Skeletal muscle satellite cell (primary cell): ENCODE data around the gene PSMD14.

Experiments used
- H3K27me3 ChIP-seq: 2 replicates; pipeline ENCODE4 v1.7.0; 2013; ENCODE audit warnings: low read length; ENCODE audit not compliant: control insufficient read depth, insufficient read depth
- H3K36me3 ChIP-seq: 2 replicates; pipeline ENCODE4 v1.7.0; 2013; ENCODE audit warnings: mild to moderate bottlenecking, control low read depth, low read length; ENCODE audit not compliant: insufficient read depth
- H3K4me1 ChIP-seq: 2 replicates; pipeline ENCODE4 v1.7.0; 2013; ENCODE audit warnings: low read length; ENCODE audit not compliant: control insufficient read depth, insufficient read depth
- H3K4me2 ChIP-seq: 2 replicates; pipeline ENCODE4 v1.7.0; 2013; ENCODE audit warnings: mild to moderate bottlenecking, low read length
- H3K4me3 ChIP-seq: 2 replicates; pipeline ENCODE4 v1.7.0; 2013; ENCODE audit warnings: low read length
- H3K9ac ChIP-seq: 2 replicates; pipeline ENCODE4 v1.7.0; 2013; ENCODE audit warnings: mild to moderate bottlenecking, low read depth, low read length, moderate library complexity
- H3K9me3 ChIP-seq: replicated peaks from 2 replicates; pipeline ENCODE4 v1.7.0; 2013; ENCODE audit warnings: mild to moderate bottlenecking, control low read depth, low read length

The PSMD14 gene

DNA sequence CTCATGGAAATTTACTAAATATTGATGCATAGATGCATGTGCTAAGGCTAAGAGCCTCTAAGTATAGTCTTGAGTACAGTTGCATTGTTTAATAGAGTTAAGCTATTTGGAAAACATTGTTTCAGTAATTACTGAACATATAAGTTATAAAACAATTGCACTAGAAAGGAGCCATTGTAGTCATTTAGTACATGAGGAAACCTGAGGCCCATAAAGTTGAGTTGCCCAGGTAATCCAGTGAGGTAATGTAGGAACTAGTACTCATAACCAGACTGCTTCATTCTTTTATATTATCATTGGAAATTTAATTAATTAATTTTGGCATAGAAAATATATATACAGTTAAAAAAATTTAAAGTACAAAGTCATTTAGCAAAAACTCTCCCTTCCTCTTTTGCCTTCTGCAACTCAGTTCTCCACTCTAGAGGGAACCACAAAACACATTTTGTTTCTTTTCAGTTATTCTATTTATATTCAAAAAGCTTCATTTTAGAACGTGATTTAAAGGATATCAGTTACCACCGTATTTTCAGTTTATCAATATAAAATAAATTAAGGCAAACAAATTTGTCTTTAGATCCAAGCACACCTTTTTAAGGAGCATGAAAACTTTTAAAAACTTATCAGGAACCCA is 80.0 kb downstream of the PSMD14 start:
- Histone ChIP-seq H3K4me1 (no peaks in the 10 kb centered on the region), H3K27me3 (no peaks in the 10 kb centered on the region), H3K9ac (no peak overlapping the region), H3K4me2 (no peak overlapping the region), H3K4me3 (no peak overlapping the region), H3K9me3 (no peaks in the 10 kb centered on the region), H3K36me3 (peaks cover 34% of the 10 kb centered on the region)

DNA sequence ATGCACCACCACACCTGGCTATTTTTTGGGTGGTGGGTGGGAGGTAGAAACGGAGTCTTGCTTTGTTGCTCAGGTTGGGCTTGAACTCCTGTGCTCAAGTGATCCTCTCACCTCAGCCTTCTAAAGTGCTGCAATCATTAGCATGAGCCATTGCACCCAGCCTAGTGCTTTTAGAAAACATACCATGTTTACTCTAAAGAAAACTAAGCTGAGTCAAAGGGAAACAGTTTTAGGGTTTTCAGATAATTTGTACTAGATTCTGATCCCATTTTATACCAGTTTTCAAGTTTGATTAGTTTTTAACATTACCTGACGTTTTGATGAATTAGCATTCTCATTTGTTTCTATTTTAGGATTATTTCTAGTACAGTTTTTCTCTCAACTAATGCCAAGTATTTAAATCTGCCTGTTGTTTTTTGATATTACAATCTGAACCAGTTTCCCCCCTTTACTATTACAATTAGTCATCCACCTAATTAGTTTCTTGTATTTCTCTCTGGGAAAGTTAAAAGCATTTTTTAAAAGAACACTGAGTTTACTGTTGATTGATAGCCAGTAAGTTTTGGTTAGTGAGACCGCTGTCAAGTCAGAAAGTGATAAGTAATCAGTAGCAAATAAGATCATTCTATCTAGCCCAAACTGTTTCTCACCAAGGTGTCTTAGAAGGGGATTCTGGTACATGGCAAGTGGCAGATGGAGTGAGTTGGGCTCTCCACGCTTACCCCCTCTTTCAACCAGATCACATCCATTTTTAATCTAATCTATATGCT is 83.7 kb downstream of the PSMD14 start:
- Histone ChIP-seq H3K36me3 (peaks cover 49% of the 10 kb centered on the region), H3K4me3 (no peak overlapping the region), H3K4me1 (no peaks in the 10 kb centered on the region)

DNA sequence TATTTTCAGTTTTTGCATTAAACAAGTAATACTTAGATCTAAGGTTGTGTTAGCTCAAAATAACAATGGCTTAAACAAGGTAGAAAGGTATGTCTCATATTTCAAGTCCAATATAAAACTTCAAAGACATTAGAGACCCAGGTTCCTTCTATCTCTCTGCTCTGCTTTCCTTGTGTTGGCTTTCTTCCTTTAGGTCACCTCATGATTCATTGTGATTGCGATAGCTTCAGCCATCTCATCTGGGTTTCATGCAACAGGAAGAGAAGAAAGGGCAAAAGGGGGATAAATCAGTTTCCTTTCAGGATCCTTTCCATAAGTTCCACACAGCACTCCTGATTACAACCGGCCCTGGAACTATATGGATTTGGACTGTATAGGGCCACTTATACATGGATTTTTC is 91.9 kb downstream of the PSMD14 start:
- Histone ChIP-seq H3K4me3 (no peak overlapping the region), H3K9me3 (no peaks in the 10 kb centered on the region), H3K9ac (no peak overlapping the region), H3K4me2 (no peak overlapping the region), H3K27me3 (no peaks in the 10 kb centered on the region), H3K36me3 (peaks cover 41% of the 10 kb centered on the region), H3K4me1 (no peaks in the 10 kb centered on the region)

More for the DNA sequence above, 83.7 kb downstream of the PSMD14 start:
- H3K9ac ChIP-seq, result no peak overlapping the region
- H3K27me3 ChIP-seq, result no peaks in the 10 kb centered on the region
- no peaks in the 10 kb centered on the region for H3K9me3 ChIP-seq
- H3K4me2 ChIP-seq, result no peak overlapping the region

DNA sequence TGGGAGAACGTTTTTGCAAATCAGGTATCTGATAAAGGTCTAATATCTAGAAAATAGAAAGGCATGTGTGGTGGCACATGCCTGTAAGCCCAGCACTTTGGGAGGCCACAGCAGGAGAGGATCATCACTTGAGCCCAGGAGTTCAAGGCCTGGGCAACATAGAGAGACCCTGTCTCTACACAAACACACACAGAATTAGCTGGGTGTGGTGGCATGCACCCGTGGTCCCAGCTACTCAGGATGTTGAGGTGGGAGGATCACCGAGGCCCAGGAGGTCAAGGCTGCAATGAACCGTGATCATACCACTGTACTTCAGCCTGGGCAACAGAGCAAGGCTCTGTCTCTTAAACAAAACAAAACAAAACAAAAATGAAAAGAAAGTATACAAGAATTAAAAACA is 94.1 kb downstream of the PSMD14 start:
- no peaks in the 10 kb centered on the region for H3K9me3 ChIP-seq
- no peak overlapping the region for H3K4me2 ChIP-seq
- no peak overlapping the region for H3K4me3 ChIP-seq
- no peaks in the 10 kb centered on the region for H3K27me3 ChIP-seq
- H3K36me3 ChIP-seq, result peaks cover 25% of the 10 kb centered on the region
- no peaks in the 10 kb centered on the region for H3K4me1 ChIP-seq
- no peak overlapping the region for H3K9ac ChIP-seq

DNA sequence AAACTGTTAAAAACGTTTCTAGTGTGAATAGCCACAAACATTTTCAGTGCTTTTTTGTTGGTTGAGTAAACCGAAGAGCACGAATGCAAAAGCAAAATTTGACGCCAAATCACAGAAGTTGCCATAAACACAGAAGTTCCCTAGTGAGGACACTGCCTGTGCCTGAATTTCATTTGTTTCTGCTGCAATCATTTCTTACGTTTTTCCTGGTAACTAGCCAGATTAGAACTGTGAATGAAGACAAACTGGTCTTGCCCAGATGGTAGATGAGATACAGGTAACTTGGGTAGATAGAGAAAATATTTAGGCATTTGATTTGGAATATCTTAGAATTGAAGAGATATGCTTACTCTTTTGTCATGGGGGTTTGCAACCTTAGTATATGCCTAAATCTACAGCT is 98.1 kb downstream of the PSMD14 start:
- no peaks in the 10 kb centered on the region for H3K4me1 ChIP-seq
- H3K36me3 ChIP-seq, result peaks cover 20% of the 10 kb centered on the region
- no peak overlapping the region for H3K9ac ChIP-seq
- no peak overlapping the region for H3K4me3 ChIP-seq
- no peaks in the 10 kb centered on the region for H3K27me3 ChIP-seq
- H3K4me2 ChIP-seq, result no peak overlapping the region
- H3K9me3 ChIP-seq, result no peaks in the 10 kb centered on the region

DNA sequence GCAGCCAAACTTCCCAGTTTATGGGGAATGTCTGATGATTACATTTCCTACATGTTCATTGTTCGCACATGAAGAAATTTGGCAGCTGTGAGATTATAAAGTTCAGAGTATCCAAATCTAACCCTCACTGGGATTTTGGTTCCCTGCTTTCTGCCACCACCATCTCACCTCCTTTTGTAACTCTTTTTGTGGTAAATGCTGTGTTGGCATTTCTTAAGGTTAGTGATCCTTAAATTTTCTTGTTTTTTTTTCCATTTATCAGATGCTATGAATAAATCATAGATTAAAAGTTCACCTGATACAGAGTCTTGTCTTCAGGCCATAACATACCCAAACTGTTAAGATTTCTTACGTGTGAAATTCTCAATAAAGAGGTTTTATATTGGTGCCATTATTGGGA is 99.4 kb downstream of the PSMD14 start:
- H3K9ac ChIP-seq, result no peak overlapping the region
- H3K36me3 ChIP-seq, result peaks cover 24% of the 10 kb centered on the region
- H3K4me2 ChIP-seq, result no peak overlapping the region
- H3K4me3 ChIP-seq, result no peak overlapping the region
- no peaks in the 10 kb centered on the region for H3K27me3 ChIP-seq
- H3K4me1 ChIP-seq, result no peaks in the 10 kb centered on the region
- H3K9me3 ChIP-seq, result no peaks in the 10 kb centered on the region

DNA sequence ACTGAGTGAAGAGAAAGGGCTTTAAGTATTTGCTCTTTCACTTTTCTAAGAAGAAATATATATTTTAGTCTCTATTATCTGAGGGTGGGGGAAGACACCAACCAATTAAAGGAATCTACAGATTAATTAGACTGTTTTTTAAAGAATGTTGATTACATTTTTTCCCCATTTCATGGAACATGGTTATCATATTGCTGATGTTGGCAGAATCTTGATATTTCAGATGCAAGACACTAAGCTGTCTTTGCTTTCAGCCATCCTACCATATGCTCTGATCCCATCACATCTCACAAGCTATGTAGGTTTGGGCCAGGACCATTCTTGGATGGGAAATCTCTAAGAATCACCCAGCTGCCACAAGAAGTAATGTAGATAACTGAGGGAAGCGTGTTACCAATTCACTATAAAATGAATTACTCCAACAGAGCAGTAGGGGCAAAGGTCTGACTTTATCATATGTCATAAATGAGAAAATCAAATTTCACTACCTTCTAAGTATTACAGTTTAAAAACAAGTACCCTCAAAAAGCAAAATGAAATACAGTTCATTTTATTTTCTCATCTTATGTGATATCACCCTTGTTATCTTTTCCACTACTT is 101.2 kb downstream of the PSMD14 start:
- no peak overlapping the region for H3K4me3 ChIP-seq
- H3K9me3 ChIP-seq, result no peaks in the 10 kb centered on the region
- H3K36me3 ChIP-seq, result peaks cover 21% of the 10 kb centered on the region
- no peak overlapping the region for H3K4me2 ChIP-seq
- H3K27me3 ChIP-seq, result no peaks in the 10 kb centered on the region
- H3K9ac ChIP-seq, result no peak overlapping the region
- H3K4me1 ChIP-seq, result peaks cover 6% of the 10 kb centered on the region

DNA sequence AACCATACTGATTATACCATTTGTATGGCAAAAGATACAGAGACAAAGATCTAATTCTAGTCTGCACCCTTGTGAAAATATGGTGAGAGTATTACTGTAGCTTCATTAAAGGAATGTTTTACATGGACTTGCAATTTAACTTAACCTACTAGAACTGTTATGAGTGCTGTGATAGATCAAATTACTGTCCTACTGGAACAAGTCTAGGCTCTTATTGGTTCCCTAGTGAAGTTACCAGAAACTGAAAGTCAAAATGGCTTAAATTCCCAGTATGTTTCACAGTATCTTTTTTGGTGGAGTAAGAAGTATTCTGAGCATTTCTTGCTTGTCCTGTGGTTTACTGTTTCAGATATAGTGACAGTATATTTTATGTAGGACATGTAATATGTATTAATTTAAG is 104.1 kb downstream of the PSMD14 start:
- no peak overlapping the region for H3K4me2 ChIP-seq
- H3K9ac ChIP-seq, result no peak overlapping the region
- H3K36me3 ChIP-seq, result peaks cover 17% of the 10 kb centered on the region
- peaks cover 27% of the 10 kb centered on the region for H3K27me3 ChIP-seq
- peaks cover 13% of the 10 kb centered on the region for H3K4me1 ChIP-seq
- no peaks in the 10 kb centered on the region for H3K9me3 ChIP-seq
- H3K4me3 ChIP-seq, result no peak overlapping the region

DNA sequence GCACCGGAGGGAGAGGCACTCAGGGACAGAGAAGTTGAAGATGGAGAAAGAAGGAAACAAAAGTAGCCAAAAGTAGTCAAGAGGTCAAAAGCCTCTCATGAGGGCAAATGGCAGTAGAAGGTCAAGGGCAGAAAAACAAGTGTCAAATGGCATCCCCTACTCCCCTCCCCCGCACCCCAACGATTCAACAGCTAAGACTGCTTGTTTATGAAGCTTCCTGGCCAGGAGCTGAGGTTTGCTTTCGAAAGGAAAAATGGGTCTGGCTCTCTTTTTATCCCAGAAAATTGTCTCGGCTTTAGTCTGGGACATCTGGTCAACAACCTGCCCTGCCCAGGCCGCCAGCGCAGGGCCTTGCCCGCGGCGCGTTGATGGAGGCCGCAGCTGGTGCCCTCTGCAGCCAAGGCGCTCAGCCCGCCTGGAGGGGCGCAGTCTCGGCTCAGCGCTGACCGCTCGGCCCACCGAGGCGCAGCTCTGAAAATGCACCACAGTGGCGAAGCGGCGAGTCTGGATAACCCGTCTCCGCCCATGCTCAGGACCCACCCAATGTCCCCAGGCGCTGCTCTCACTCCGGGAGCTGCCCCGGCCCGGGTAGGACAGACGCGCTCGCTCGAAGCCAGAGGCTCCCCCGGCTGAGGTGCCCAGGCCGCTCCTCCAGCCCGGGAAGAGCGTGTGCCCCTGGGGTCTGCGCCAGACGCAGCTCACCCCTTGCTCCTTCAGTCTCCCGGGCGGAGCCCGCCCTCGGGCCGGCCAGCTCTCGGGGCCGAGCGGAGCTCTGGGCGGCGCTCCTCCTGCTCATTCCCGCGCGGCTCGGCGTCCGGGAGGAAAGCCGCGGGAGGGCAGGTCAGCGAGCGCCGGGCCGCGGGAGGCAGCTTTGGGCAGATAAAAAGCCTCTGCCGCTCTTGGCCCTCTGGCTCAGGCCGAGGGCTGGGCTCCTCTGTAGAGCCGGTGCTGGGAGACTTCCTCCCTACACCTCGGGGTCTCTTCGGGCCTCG is 106.1 kb downstream of the PSMD14 start:
- Histone ChIP-seq H3K27me3 (peaks cover 47% of the 10 kb centered on the region), H3K4me1 (peaks cover 13% of the 10 kb centered on the region), H3K36me3 (peaks cover 9% of the 10 kb centered on the region), H3K9me3 (no peaks in the 10 kb centered on the region), H3K4me3 (peak overlapping the region; percentile 77), H3K4me2 (peak overlapping the region; percentile 97), H3K9ac (peak overlapping the region; percentile 56)

DNA sequence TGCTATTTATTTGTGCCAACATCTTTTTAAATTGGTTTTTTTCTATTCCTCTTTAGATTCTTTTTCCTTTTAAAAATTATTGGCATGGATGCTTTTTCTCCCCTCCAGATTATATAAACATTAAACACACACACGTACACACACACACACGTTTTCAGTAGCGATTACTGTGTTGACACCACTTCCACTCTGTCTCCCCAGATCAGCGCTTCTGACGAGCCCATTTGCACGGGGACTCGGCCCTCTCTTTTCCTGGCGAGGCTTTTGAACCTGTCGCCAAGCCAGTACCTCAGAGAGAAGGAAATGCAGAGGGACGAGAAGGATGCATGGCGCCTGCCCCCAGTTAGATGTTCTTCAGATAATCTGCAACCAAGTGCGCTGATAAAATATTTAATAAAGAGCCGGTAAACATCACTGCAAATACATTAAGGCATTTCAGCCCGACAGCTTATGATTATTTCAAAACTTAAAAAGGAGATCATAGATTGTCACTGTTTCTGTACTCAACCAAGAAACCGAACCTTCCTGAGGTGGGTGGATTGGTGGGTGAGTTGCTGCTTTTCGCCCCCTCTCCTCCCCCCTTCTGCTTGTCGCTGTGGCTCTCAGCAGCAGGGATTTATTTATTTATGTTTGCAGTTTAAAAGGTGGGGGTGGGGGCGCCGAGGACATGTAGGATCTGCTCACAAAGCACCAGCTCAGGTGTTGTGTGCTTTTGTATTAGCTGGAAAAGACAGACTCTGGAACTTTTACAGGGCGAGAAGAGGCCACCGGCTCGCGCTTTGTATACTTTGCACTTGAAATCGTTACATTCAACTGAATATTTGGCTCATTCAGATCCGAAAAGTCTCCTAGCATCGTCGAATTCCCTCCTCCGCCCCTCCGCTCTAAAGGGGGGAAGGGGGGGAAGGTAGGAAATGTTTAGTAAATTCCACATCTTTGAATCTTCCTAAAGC is 107.1 kb downstream of the PSMD14 start:
- Histone ChIP-seq H3K36me3 (peaks cover 7% of the 10 kb centered on the region), H3K4me1 (peaks cover 13% of the 10 kb centered on the region), H3K9ac (peak overlapping the region; percentile 56), H3K4me3 (peak overlapping the region; percentile 77), H3K9me3 (no peaks in the 10 kb centered on the region), H3K27me3 (peaks cover 56% of the 10 kb centered on the region), H3K4me2 (peak overlapping the region; percentile 97)
